Measurements from ENCODE around the gene PIGC. TPM values are rescaled to one million over a fixed set of nuclear protein-coding genes. Genes with fewer than 3 reads are reported as not detected.
A peak's percentile ranks its signal among the peaks of the same experiment; 100 is the strongest.

Gene PIGC
- total RNA-seq, 4 donors from 2014 or later: 13.5 to 25.5 (median 18.8) TPM

- no peak overlapping the region for H3K27ac ChIP-seq
- TF ChIP-seq CTCF (IDR thresholded peaks at IDR 0.05): no peak
- TF ChIP-seq EP300 (IDR thresholded peaks at IDR 0.05): no peak
- no peak for TF ChIP-seq POLR2A (IDR thresholded peaks at IDR 0.05)
- peaks cover 0 to 21% (median 3%) of the 10 kb centered on the region in 4 donors for H3K4me1 ChIP-seq
- no peak for DNase-seq (ENCODE audit: low spot score in 2 of 2)
- H3K36me3 ChIP-seq: no peaks in the 10 kb centered on the region
- no peaks in the 10 kb centered on the region for H3K27me3 ChIP-seq
- H3K9me3 ChIP-seq: no peaks in the 10 kb centered on the region
- H3K4me3 ChIP-seq: no peak overlapping the region
These were observed 38.0 kb downstream of the PIGC start for GRCh38 chr1:172405912-172406311.

- Histone ChIP-seq H3K9me3 (no peaks in the 10 kb centered on the region), H3K4me1 (peaks cover 0 to 39% (median 12%) of the 10 kb centered on the region in 4 donors), H3K27ac (no peak overlapping the region), H3K36me3 (no peaks in the 10 kb centered on the region), H3K27me3 (no peaks in the 10 kb centered on the region), H3K4me3 (no peak overlapping the region)
- no peak for TF ChIP-seq POLR2A (IDR thresholded peaks at IDR 0.05)
- TF ChIP-seq CTCF (IDR thresholded peaks at IDR 0.05): no peak
- TF ChIP-seq EP300 (IDR thresholded peaks at IDR 0.05): no peak
- no peak for DNase-seq (ENCODE audit: low spot score in 2 of 2)
These were observed 39.7 kb downstream of the PIGC start for GRCh38 chr1:172404121-172404520.

GRCh38 chr1:172402878-172403569, 40.8 kb downstream of the PIGC start:
- Histone ChIP-seq H3K9me3 (no peaks in the 10 kb centered on the region), H3K4me3 (no peak overlapping the region), H3K27ac (peak overlapping the region in 2 of 4 donors; percentile 40 to 93), H3K4me1 (peaks cover 0 to 50% (median 20%) of the 10 kb centered on the region in 4 donors), H3K27me3 (no peaks in the 10 kb centered on the region), H3K36me3 (no peaks in the 10 kb centered on the region)
- 17 to 20% methylated on average over 1 of the region's 1 CpG for WGBS, 2 donors
- no peak for DNase-seq (ENCODE audit: low spot score in 2 of 2)
- TF ChIP-seq POLR2A (IDR thresholded peaks at IDR 0.05) (no peak), CTCF (IDR thresholded peaks at IDR 0.05) (no peak)

- Histone ChIP-seq H3K27ac (peak overlapping the region in 1 of 4 donors; percentile 93), H3K4me1 (peaks cover 5 to 61% (median 31%) of the 10 kb centered on the region in 4 donors), H3K36me3 (no peaks in the 10 kb centered on the region), H3K9me3 (no peaks in the 10 kb centered on the region), H3K4me3 (no peak overlapping the region), H3K27me3 (no peaks in the 10 kb centered on the region)
- no peak for DNase-seq (ENCODE audit: low spot score in 2 of 2)
- TF ChIP-seq CTCF (IDR thresholded peaks at IDR 0.05): no peak
- WGBS, 2 donors: 66 to 68% methylated on average over 5 of the region's 5 CpGs
These were observed 42.0 kb downstream of the PIGC start for GRCh38 chr1:172401892-172402291.

- no peak for DNase-seq (ENCODE audit: low spot score in 2 of 2)
- Histone ChIP-seq H3K4me3 (no peak overlapping the region), H3K36me3 (no peaks in the 10 kb centered on the region), H3K27ac (peak overlapping the region in 3 of 4 donors; percentile 49 to 93 (median 92)), H3K4me1 (peaks cover 5 to 65% (median 33%) of the 10 kb centered on the region in 4 donors), H3K27me3 (no peaks in the 10 kb centered on the region), H3K9me3 (no peaks in the 10 kb centered on the region)
- TF ChIP-seq CTCF (IDR thresholded peaks at IDR 0.05): no peak
- no peak for TF ChIP-seq POLR2A (IDR thresholded peaks at IDR 0.05)
- no peak for TF ChIP-seq EP300 (IDR thresholded peaks at IDR 0.05)
These were observed 42.4 kb downstream of the PIGC start for GRCh38 chr1:172401477-172401876.

Data from tibial nerve (tissue), 4 donors.